HL-60 (cell line): ENCODE data around the gene PRKAG2.

Experiments
- DNase-seq, 2 experiments: peaks; one replicate each; pipeline ENCODE4 v3.0.0-alpha.2; 2010 to 2020; ENCODE audit warnings: low read depth in 1 of 2, low spot score in 1 of 2
- H3K27ac ChIP-seq: fragments of 250-450 bp; sonication (Bioruptor Pico); replicated peaks from 2 replicates; pipeline ENCODE4 v1.5.1; 2020; ENCODE audit warnings: mild to moderate bottlenecking, moderate library complexity
- H3K27me3 ChIP-seq: fragments of 250-450 bp; sonication (Bioruptor Pico); 2 replicates; pipeline ENCODE4 v1.5.1; 2021; ENCODE audit warnings: mild to moderate bottlenecking, moderate library complexity; ENCODE audit not compliant: insufficient read depth, poor library complexity, severe bottlenecking
- H3K4me3 ChIP-seq: replicated peaks from 2 replicates; pipeline ENCODE4 v1.5.1; 2011; ENCODE audit warnings: mild to moderate bottlenecking, control low read depth, low read length; ENCODE audit not compliant: insufficient read depth
- CTCF ChIP-seq: IDR thresholded peaks from one replicate; pipeline ENCODE4 v1.5.1; 2011; ENCODE audit warnings: low read length, control low read depth, inconsistent platforms; ENCODE audit not compliant: insufficient read depth
- GABPA ChIP-seq: IDR thresholded peaks from 2 replicates; pipeline ENCODE4 v1.6.1; 2012; ENCODE audit warnings: low read depth
- POLR2AphosphoS5 ChIP-seq: IDR thresholded peaks from 2 replicates; pipeline ENCODE4 v1.6.1; 2012; ENCODE audit warnings: low read depth
- SPI1 ChIP-seq: IDR thresholded peaks from 2 replicates; pipeline ENCODE4 v1.6.1; 2012; ENCODE audit warnings: low read depth, mild to moderate bottlenecking, borderline replicate concordance
- TF ChIP-seq, protein P1 (sequence below): IDR thresholded peaks from 2 replicates; pipeline ENCODE4 v1.6.1; 2012; ENCODE audit warnings: low read depth; ENCODE audit not compliant: insufficient replicate concordance

Gene PRKAG2

DNA sequence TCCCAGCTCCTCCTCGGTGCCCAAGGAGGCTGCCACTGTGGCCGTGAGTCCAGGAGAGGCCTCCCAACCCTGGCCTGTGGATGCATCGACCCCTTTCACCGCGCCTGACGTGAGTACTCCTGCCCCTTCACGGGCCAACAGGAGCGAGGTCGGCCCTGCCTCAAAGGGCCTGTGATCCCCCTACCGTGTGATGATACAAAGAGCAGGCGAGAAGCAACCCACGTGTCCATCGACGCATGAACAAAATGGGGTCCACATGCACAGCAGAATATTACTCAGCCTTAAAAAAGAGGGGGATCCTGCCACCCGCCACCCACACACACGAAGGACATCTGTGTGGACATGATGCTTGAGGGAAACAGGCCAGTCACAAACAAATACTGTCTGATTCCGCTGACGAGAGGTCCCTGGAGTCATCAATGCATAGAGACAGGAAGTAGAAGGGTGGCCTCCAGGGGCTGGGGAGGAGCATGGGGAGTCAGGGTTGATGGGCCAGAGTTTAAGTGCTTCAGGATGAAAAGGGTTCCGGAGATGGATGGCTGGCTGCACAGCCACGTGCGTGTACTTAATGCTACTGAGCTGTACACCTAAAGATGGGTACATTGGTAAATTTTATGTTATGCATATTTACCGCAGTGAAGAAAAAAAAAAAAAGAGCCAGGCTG lies 151.9 kb downstream of the PRKAG2 start:
- Histone ChIP-seq H3K27ac (no peak overlapping the region), H3K4me3 (no peak overlapping the region), H3K27me3 (no peaks in the 10 kb centered on the region)
- no peak for DNase-seq
- TF ChIP-seq, protein P1, sequence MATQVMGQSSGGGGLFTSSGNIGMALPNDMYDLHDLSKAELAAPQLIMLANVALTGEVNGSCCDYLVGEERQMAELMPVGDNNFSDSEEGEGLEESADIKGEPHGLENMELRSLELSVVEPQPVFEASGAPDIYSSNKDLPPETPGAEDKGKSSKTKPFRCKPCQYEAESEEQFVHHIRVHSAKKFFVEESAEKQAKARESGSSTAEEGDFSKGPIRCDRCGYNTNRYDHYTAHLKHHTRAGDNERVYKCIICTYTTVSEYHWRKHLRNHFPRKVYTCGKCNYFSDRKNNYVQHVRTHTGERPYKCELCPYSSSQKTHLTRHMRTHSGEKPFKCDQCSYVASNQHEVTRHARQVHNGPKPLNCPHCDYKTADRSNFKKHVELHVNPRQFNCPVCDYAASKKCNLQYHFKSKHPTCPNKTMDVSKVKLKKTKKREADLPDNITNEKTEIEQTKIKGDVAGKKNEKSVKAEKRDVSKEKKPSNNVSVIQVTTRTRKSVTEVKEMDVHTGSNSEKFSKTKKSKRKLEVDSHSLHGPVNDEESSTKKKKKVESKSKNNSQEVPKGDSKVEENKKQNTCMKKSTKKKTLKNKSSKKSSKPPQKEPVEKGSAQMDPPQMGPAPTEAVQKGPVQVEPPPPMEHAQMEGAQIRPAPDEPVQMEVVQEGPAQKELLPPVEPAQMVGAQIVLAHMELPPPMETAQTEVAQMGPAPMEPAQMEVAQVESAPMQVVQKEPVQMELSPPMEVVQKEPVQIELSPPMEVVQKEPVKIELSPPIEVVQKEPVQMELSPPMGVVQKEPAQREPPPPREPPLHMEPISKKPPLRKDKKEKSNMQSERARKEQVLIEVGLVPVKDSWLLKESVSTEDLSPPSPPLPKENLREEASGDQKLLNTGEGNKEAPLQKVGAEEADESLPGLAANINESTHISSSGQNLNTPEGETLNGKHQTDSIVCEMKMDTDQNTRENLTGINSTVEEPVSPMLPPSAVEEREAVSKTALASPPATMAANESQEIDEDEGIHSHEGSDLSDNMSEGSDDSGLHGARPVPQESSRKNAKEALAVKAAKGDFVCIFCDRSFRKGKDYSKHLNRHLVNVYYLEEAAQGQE: no peak
- TF ChIP-seq CTCF: no peak

DNA sequence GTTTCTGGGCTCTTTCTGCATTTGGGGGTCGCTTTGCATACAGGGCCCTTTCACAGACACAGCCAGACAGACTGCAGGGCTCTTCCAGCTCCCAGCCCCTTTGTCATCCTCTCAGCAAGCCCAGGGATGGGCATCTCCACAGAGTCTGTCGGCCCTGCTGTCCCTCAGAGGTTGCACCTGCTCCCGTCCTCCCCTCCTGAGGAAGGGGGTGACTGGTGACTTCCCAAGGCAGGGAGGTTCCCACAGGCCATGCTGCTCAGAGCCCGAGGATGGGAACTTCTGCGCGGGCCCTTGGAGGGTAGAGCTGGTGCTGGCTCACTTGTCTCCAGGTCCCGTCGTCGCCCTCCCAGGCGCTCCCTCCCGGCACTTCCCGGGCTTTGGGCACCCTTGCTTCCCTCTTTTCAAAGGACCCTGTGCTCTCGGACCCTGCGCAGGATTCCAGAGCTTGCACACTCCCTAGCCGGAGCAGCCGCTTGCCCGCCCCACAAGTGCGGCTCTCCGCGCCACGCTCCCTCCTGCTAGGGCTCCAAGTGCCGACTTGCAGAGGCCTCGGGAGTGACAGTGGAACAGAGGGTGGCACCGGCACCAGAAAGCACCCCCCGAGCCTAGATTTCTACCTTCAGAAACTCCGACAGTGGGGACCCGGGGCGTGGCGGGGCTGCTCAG lies 152.5 kb downstream of the PRKAG2 start:
- Histone ChIP-seq H3K27ac (no peak overlapping the region), H3K27me3 (no peaks in the 10 kb centered on the region), H3K4me3 (no peak overlapping the region)
- TF ChIP-seq POLR2AphosphoS5: no peak
- TF ChIP-seq, protein P1: no peak
- TF ChIP-seq SPI1: no peak
- no peak for TF ChIP-seq GABPA
- no peak for TF ChIP-seq CTCF
- DNase-seq: no peak

- H3K4me3 ChIP-seq: no peak overlapping the region
- TF ChIP-seq SPI1: no peak
- no peak overlapping the region for H3K27ac ChIP-seq
- H3K27me3 ChIP-seq: no peaks in the 10 kb centered on the region
- no peak for DNase-seq
Measured at GRCh38 chr7:151723321-151723720, 153.6 kb downstream of the PRKAG2 start.

DNA sequence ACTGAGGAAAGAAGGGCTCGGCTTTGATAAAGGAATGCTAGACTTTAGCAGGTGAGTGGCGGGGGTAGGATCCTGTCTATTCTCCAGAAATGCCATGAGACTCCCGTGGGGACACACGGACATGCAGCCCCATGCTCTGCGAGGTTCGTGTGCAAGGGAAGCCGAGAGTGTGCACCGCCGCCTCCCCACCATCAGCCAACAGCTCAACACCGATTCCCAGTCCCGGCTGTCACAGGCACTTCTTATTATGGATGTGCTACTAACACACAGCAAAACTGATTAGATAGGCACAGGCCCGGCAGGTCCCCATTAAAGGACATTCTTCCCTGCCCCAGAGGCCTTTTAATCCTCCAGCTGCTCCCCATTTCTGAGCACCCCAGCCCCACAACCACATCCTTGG lies 154.4 kb downstream of the PRKAG2 start:
- H3K27me3 ChIP-seq: no peaks in the 10 kb centered on the region
- no peak for DNase-seq
- no peak overlapping the region for H3K27ac ChIP-seq
- H3K4me3 ChIP-seq: no peak overlapping the region
- TF ChIP-seq GABPA: no peak
- TF ChIP-seq SPI1: no peak
- TF ChIP-seq, protein P1: no peak
- no peak for TF ChIP-seq POLR2AphosphoS5
- no peak for TF ChIP-seq CTCF
